Spleen (tissue), 7 donors: ENCODE measurements around the gene CCDC192.

Experiments used
- CTCF ChIP-seq, 11 experiments: fragments of 200-600 bp in 7 of 11; fragments of 450-650 bp in 4 of 11; sonication (generic) in 4 of 11; IDR thresholded peaks in 8 of 11; conservative IDR thresholded peaks in 3 of 11; 1 replicate in 7 of 11; 2 replicates in 4 of 11; pipeline versions ENCODE4 v1.4.0 to v1.8.0; 2016 to 2021; ENCODE audit warnings: antibody characterized with exemption in 11 of 11, inconsistent platforms in 4 of 11, mild to moderate bottlenecking in 1 of 11
- POLR2A ChIP-seq, 3 donors: fragments of 450-650 bp; IDR thresholded peaks; one replicate each; pipeline ENCODE4 v1.5.1; 2017; ENCODE audit warnings: antibody characterized with exemption in 3 of 3, mild to moderate bottlenecking in 1 of 3
- POLR2AphosphoS5 ChIP-seq, 3 donors: sonication (generic); formaldehyde crosslinking; IDR thresholded peaks; one replicate each; pipeline ENCODE4 v1.5.1; 2017; ENCODE audit warnings: antibody characterized with exemption in 3 of 3
- donor health status: DM: no; HTN: no; CAD: no; lungs with moderate emphysema.
- donor health status: DM: no; HTN: no; CAD: no.
- donor health status: DM: no; HTN: no; CAD: no.

- TF ChIP-seq CTCF (IDR thresholded peaks at IDR 0.05 in 8 of 11, conservative IDR thresholded peaks at IDR 0.05 in 3 of 11): no peak
- TF ChIP-seq POLR2AphosphoS5 (IDR thresholded peaks at IDR 0.05): no peak
- no peak for TF ChIP-seq POLR2A (IDR thresholded peaks at IDR 0.05)
These were observed 196.0 kb downstream of the CCDC192 start for GRCh38 chr5:127899214-127899610.
